ENCODE results near the gene SOX6.

- TF ChIP-seq CTCF (IDR thresholded peaks at IDR 0.05), result no peak
- TF ChIP-seq POLR2AphosphoS5 (IDR thresholded peaks at IDR 0.05), result no peak
- no peak for TF ChIP-seq POLR2A (IDR thresholded peaks at IDR 0.05)
Observed at GRCh38 chr11:15923183-15923582, 433.2 kb downstream of the SOX6 start.

Measured in prostate gland (tissue), 2 donors.